ENCODE measurements around the gene IRAK2.

GRCh38 chr3:10235551-10235950 lies 70.8 kb downstream of the IRAK2 start:
- TF ChIP-seq POLR2A (IDR thresholded peaks at IDR 0.05; ENCODE audit: low read depth, low read length) = no peak
- TF ChIP-seq POLR2AphosphoS5 (IDR thresholded peaks at IDR 0.05; ENCODE audit: low read depth, low read length) = no peak

Measured in GM12891 (cell line).